ENCODE data around the gene DDX11. TPM values are rescaled to one million over a fixed set of nuclear protein-coding genes. Genes with fewer than 3 reads are reported as not detected.
"Not testable (repeated sequence)": the region's sequence is repeated elsewhere in the genome, so short reads cannot be mapped to it uniquely, and the experiment has no call there.

Gene DDX11
- total RNA-seq = 10 to 100 TPM in 6 of 8 experiments, 1 to 10 TPM in 2; 4.0 to 58.5 (median 35.4) TPM

GRCh38 chr12:31073527-31074332, at the start of gene DDX11:
Gene DDX11, plus strand, starts transcription at chr12:31073860. Its CDS starts 4,534 bp downstream, at chr12:31078394.
- in situ Hi-C loops (cut with MboI; ENCODE audit: low pct_unique_long_range_greater_than_20kb in 2 of 9, low sequenced_read_pairs in 9 of 9, unreplicated experiment in 9 of 9); H3K4me1 ChIP-seq (replicated peaks in 1 of 2): not testable (repeated sequence)
- WGBS, 10 experiments = 0 to 3% (median 0%) methylated on average over 2 to 13 of the region's 58 CpGs; no CpG with 5 or more reads in 5 of the 10 experiments
- peak within 1 kb of the TSS; percentile 57 to 91 (median 61) for H3K4me3 ChIP-seq
- peak; percentile 91 to 97 (median 96) for ATAC-seq (replicated peaks in 6 of 8)
- peak within 1 kb of the TSS; percentile 73 to 79 for H3K27ac ChIP-seq

- ATAC-seq (replicated peaks in 6 of 8) = peak in 3 of 8 experiments; percentile 66 to 95 (median 95)
- Histone ChIP-seq H3K4me1 (replicated peaks in 1 of 2) (no peaks in the 10 kb centered on the region), H3K4me3 (no peak overlapping the region), H3K27ac (no peak overlapping the region)
- in situ Hi-C loops (cut with MboI; ENCODE audit: low pct_unique_long_range_greater_than_20kb in 2 of 9, low sequenced_read_pairs in 9 of 9, unreplicated experiment in 9 of 9) = no loop called here
- 20 to 90% (median 61%) methylated on average over 1 to 7 of the region's 7 CpGs; no CpG with 5 or more reads in 4 of the 10 experiments for WGBS, 10 experiments
Measured at GRCh38 chr12:31026202-31026601, 47.5 kb upstream of the DDX11 start.

GRCh38 chr12:31027006-31027405, 46.7 kb upstream of the DDX11 start:
- in situ Hi-C loops (cut with MboI; ENCODE audit: low pct_unique_long_range_greater_than_20kb in 2 of 9, low sequenced_read_pairs in 9 of 9, unreplicated experiment in 9 of 9); H3K4me1 ChIP-seq (replicated peaks in 1 of 2); H3K4me3 ChIP-seq; H3K27ac ChIP-seq; ATAC-seq (replicated peaks in 6 of 8): not testable (repeated sequence)
- 80 to 100% (median 94%) methylated on average over 2 to 5 of the region's 5 CpGs; no CpG with 5 or more reads in 3 of the 10 experiments for WGBS, 10 experiments

- ATAC-seq (replicated peaks in 6 of 8) = peak in 3 of 8 experiments; percentile 24 to 76 (median 28)
- Histone ChIP-seq H3K4me1 (replicated peaks in 1 of 2) (no peaks in the 10 kb centered on the region), H3K4me3 (no peak overlapping the region), H3K27ac (no peak overlapping the region)
- in situ Hi-C loops (cut with MboI; ENCODE audit: low pct_unique_long_range_greater_than_20kb in 2 of 9, low sequenced_read_pairs in 9 of 9, unreplicated experiment in 9 of 9) = no loop called here
- 40 to 95% (median 72%) methylated on average over 1 to 10 of the region's 11 CpGs for WGBS, 10 experiments
Measured at GRCh38 chr12:31029468-31029867, 44.2 kb upstream of the DDX11 start.

GRCh38 chr12:31029916-31030562, 43.6 kb upstream of the DDX11 start:
- Histone ChIP-seq H3K4me1 (replicated peaks in 1 of 2) (no peaks in the 10 kb centered on the region), H3K4me3 (no peak overlapping the region), H3K27ac (no peak overlapping the region)
- WGBS, 10 experiments = 10 to 100% (median 94%) methylated on average over 1 to 4 of the region's 6 CpGs; no CpG with 5 or more reads in 5 of the 10 experiments
- in situ Hi-C loops (cut with MboI; ENCODE audit: low pct_unique_long_range_greater_than_20kb in 2 of 9, low sequenced_read_pairs in 9 of 9, unreplicated experiment in 9 of 9) = no loop called here
- peak in 4 of 8 experiments; percentile 21 to 56 (median 48) for ATAC-seq (replicated peaks in 6 of 8)

GRCh38 chr12:31031951-31032335, 41.7 kb upstream of the DDX11 start:
- Histone ChIP-seq H3K27ac (no peak overlapping the region), H3K4me3 (no peak overlapping the region), H3K4me1 (replicated peaks in 1 of 2) (no peaks in the 10 kb centered on the region)
- 20 to 100% (median 80%) methylated on average over 1 to 2 of the region's 4 CpGs; no CpG with 5 or more reads in 3 of the 10 experiments for WGBS, 10 experiments
- ATAC-seq (replicated peaks in 6 of 8) = no peak
- in situ Hi-C loops (cut with MboI; ENCODE audit: low pct_unique_long_range_greater_than_20kb in 2 of 9, low sequenced_read_pairs in 9 of 9, unreplicated experiment in 9 of 9) = no loop called here

- H3K27ac ChIP-seq = no peak overlapping the region
Measured at GRCh38 chr12:31033146-31033545, 40.5 kb upstream of the DDX11 start.

GRCh38 chr12:31033681-31034080, 40.0 kb upstream of the DDX11 start:
- WGBS, 10 experiments = 33 to 100% (median 80%) methylated on average over 1 to 2 of the region's 6 CpGs; no CpG with 5 or more reads in 5 of the 10 experiments
- Histone ChIP-seq H3K4me1 (replicated peaks in 1 of 2) (no peaks in the 10 kb centered on the region), H3K27ac (no peak overlapping the region), H3K4me3 (no peak overlapping the region)
- in situ Hi-C loops (cut with MboI; ENCODE audit: low pct_unique_long_range_greater_than_20kb in 2 of 9, low sequenced_read_pairs in 9 of 9, unreplicated experiment in 9 of 9) = no loop called here
- no peak for ATAC-seq (replicated peaks in 6 of 8)

More at GRCh38 chr12:31033146-31033545, 40.5 kb upstream of the DDX11 start:
- ATAC-seq (replicated peaks in 6 of 8) = no peak
- in situ Hi-C loops (cut with MboI; ENCODE audit: low pct_unique_long_range_greater_than_20kb in 2 of 9, low sequenced_read_pairs in 9 of 9, unreplicated experiment in 9 of 9) = no loop called here
- no peak overlapping the region for H3K4me3 ChIP-seq
- WGBS, 10 experiments = 0 to 83% (median 31%) methylated on average over 1 to 3 of the region's 3 CpGs; no CpG with 5 or more reads in 5 of the 10 experiments
- no peaks in the 10 kb centered on the region for H3K4me1 ChIP-seq (replicated peaks in 1 of 2)

- no peak for ATAC-seq (replicated peaks in 6 of 8)
- no peaks in the 10 kb centered on the region for H3K4me1 ChIP-seq (replicated peaks in 1 of 2)
- WGBS, 10 experiments = 70 to 100% (median 78%) methylated on average over 1 to 3 of the region's 3 CpGs; no CpG with 5 or more reads in 3 of the 10 experiments
- H3K27ac ChIP-seq = no peak overlapping the region
- in situ Hi-C loops (cut with MboI; ENCODE audit: low pct_unique_long_range_greater_than_20kb in 2 of 9, low sequenced_read_pairs in 9 of 9, unreplicated experiment in 9 of 9) = no loop called here
- no peak overlapping the region for H3K4me3 ChIP-seq
Measured at GRCh38 chr12:31034372-31034771, 39.3 kb upstream of the DDX11 start.

- ATAC-seq (replicated peaks in 6 of 8) = peak in 1 of 8 experiments; percentile 20
- Histone ChIP-seq H3K27ac (no peak overlapping the region), H3K4me1 (replicated peaks in 1 of 2) (no peaks in the 10 kb centered on the region), H3K4me3 (no peak overlapping the region)
- in situ Hi-C loops (cut with MboI; ENCODE audit: low pct_unique_long_range_greater_than_20kb in 2 of 9, low sequenced_read_pairs in 9 of 9, unreplicated experiment in 9 of 9) = no loop called here
- WGBS, 10 experiments = 62 to 95% (median 87%) methylated on average over 2 to 4 of the region's 4 CpGs; no CpG with 5 or more reads in 5 of the 10 experiments
Measured at GRCh38 chr12:31035226-31035625, 38.4 kb upstream of the DDX11 start.

GRCh38 chr12:31035967-31036665, 37.5 kb upstream of the DDX11 start:
- in situ Hi-C loops (cut with MboI; ENCODE audit: low pct_unique_long_range_greater_than_20kb in 2 of 9, low sequenced_read_pairs in 9 of 9, unreplicated experiment in 9 of 9) = no loop called here
- H3K4me3 ChIP-seq = no peak overlapping the region
- H3K4me1 ChIP-seq (replicated peaks in 1 of 2) = no peaks in the 10 kb centered on the region
- H3K27ac ChIP-seq = no peak overlapping the region
- peak in 2 of 8 experiments; percentile 18 to 41 for ATAC-seq (replicated peaks in 6 of 8)
- WGBS, 10 experiments = 40 to 100% (median 68%) methylated on average over 1 to 2 of the region's 4 CpGs; no CpG with 5 or more reads in 5 of the 10 experiments

GRCh38 chr12:31037028-31037427, 36.6 kb upstream of the DDX11 start:
- in situ Hi-C loops (cut with MboI; ENCODE audit: low pct_unique_long_range_greater_than_20kb in 2 of 9, low sequenced_read_pairs in 9 of 9, unreplicated experiment in 9 of 9) = no loop called here
- H3K4me1 ChIP-seq (replicated peaks in 1 of 2) = no peaks in the 10 kb centered on the region
- H3K27ac ChIP-seq = no peak overlapping the region
- no peak for ATAC-seq (replicated peaks in 6 of 8)
- 80 to 100% (median 100%) methylated on average over 1 of the region's 1 CpG; no CpG with 5 or more reads in 4 of the 10 experiments for WGBS, 10 experiments
- no peak overlapping the region for H3K4me3 ChIP-seq
